ENCODE results near the gene MEGF8. TPM values are rescaled to one million over a fixed set of nuclear protein-coding genes. Genes with fewer than 3 reads are reported as not detected.

The MEGF8 gene
- total and polyA plus RNA-seq, 4 donors, result 6.0 to 21.7 (median 11.1) TPM

- Histone ChIP-seq H3K4me3 (no peak overlapping the region), H3K4me1 (ENCODE audit: control insufficient read depth in 5 of 5, insufficient read depth in 5 of 5, low read length in 5 of 5) (no peaks in the 10 kb centered on the region), H3K9ac (ENCODE audit: insufficient read depth in 1 of 2, low read length in 2 of 2) (no peak overlapping the region), H3K27ac (ENCODE audit: low read depth in 1 of 2, low read length in 1 of 2) (no peak overlapping the region), H3K36me3 (ENCODE audit: control insufficient read depth in 4 of 4, insufficient read depth in 4 of 4, low read length in 4 of 4) (peaks cover 0 to 21% (median 16%) of the 10 kb centered on the region in 4 donors), H3K9me3 (ENCODE audit: control insufficient read depth in 4 of 4, insufficient read depth in 3 of 4, low read length in 3 of 4) (no peaks in the 10 kb centered on the region), H3K27me3 (ENCODE audit: control insufficient read depth in 3 of 3, insufficient read depth in 3 of 3, low read length in 2 of 3) (no peaks in the 10 kb centered on the region)
- TF ChIP-seq CTCF (IDR thresholded peaks at IDR 0.05; ENCODE audit: control extremely low read depth, extremely low read depth), result no peak
- WGBS, 2 donors, result 94 to 98% methylated on average over 14 of the region's 14 CpGs
- ATAC-seq (ENCODE audit: insufficient read depth, low FRiP score) (no peak), DNase-seq (no peak)
Measured at GRCh38 chr19:42349378-42350107, 24.1 kb downstream of the MEGF8 start.

- Histone ChIP-seq H3K4me1 (ENCODE audit: control insufficient read depth in 5 of 5, insufficient read depth in 5 of 5, low read length in 5 of 5) (no peaks in the 10 kb centered on the region), H3K27me3 (ENCODE audit: control insufficient read depth in 3 of 3, insufficient read depth in 3 of 3, low read length in 2 of 3) (no peaks in the 10 kb centered on the region), H3K4me3 (no peak overlapping the region), H3K9ac (ENCODE audit: insufficient read depth in 1 of 2, low read length in 2 of 2) (no peak overlapping the region), H3K27ac (ENCODE audit: low read depth in 1 of 2, low read length in 1 of 2) (no peak overlapping the region), H3K36me3 (ENCODE audit: control insufficient read depth in 4 of 4, insufficient read depth in 4 of 4, low read length in 4 of 4) (peaks cover 0 to 18% (median 16%) of the 10 kb centered on the region in 4 donors), H3K9me3 (ENCODE audit: control insufficient read depth in 4 of 4, insufficient read depth in 3 of 4, low read length in 3 of 4) (no peaks in the 10 kb centered on the region)
- TF ChIP-seq CTCF (IDR thresholded peaks at IDR 0.05; ENCODE audit: control extremely low read depth, extremely low read depth), result no peak
- no peak for DNase-seq
- no peak for ATAC-seq (ENCODE audit: insufficient read depth, low FRiP score)
- WGBS, 2 donors, result 89 to 98% methylated on average over 3 of the region's 3 CpGs
Measured at GRCh38 chr19:42350417-42350816, 25.0 kb downstream of the MEGF8 start.

- no peaks in the 10 kb centered on the region for H3K27me3 ChIP-seq (ENCODE audit: control insufficient read depth in 3 of 3, insufficient read depth in 3 of 3, low read length in 2 of 3)
- no peak for TF ChIP-seq CTCF (IDR thresholded peaks at IDR 0.05; ENCODE audit: control extremely low read depth, extremely low read depth)
- no peak for ATAC-seq (ENCODE audit: insufficient read depth, low FRiP score)
- H3K27ac ChIP-seq (ENCODE audit: low read depth in 1 of 2, low read length in 1 of 2), result no peak overlapping the region
- H3K9me3 ChIP-seq (ENCODE audit: control insufficient read depth in 4 of 4, insufficient read depth in 3 of 4, low read length in 3 of 4), result no peaks in the 10 kb centered on the region
- peaks cover 4 to 25% (median 16%) of the 10 kb centered on the region in 4 donors for H3K36me3 ChIP-seq (ENCODE audit: control insufficient read depth in 4 of 4, insufficient read depth in 4 of 4, low read length in 4 of 4)
- H3K4me1 ChIP-seq (ENCODE audit: control insufficient read depth in 5 of 5, insufficient read depth in 5 of 5, low read length in 5 of 5), result no peaks in the 10 kb centered on the region
- WGBS, 2 donors, result 91 to 95% methylated on average over 21 of the region's 21 CpGs
- H3K9ac ChIP-seq (ENCODE audit: insufficient read depth in 1 of 2, low read length in 2 of 2), result no peak overlapping the region
- DNase-seq, result no peak
- H3K4me3 ChIP-seq, result no peak overlapping the region
Measured at GRCh38 chr19:42351079-42351735, 25.8 kb downstream of the MEGF8 start.

All from lung (tissue), 12 donors.